GM12878 (cell line): ENCODE measurements around the gene CHEK1. TPM values are rescaled to one million over a fixed set of nuclear protein-coding genes. Genes with fewer than 3 reads are reported as not detected.

Experiments used
- ATAC-seq: fragments of 200-7000 bp; cut with Tn5 transposase; 3 replicates; pipeline ENCODE4 v1.9.1; 2020; ENCODE audit warnings: mild to moderate bottlenecking, moderate library complexity
- BruUV-seq: library from RNA; stranded (reverse); fragments of 400-500 nt; replicated peaks from 2 replicates; lab custom pipeline; 2021; lab: Mats Ljungman, UMichigan
- CTCF ChIA-PET: fragments of 300-600 bp; sonication (Branson Sonifier 250); formaldehyde crosslinking; extraction: SDS; loops from one replicate; lab custom pipeline; 2021; ENCODE audit warnings: inconsistent platforms; lab: Yijun Ruan, JAX
- POLR2A ChIA-PET: fragments of 350-600 bp; formaldehyde crosslinking; extraction: SDS; loops from one replicate; lab custom pipeline; 2021; ENCODE audit warnings: inconsistent platforms; lab: Charles Lee
- RAD21 ChIA-PET: fragments of 300-600 bp; sonication (Branson Sonifier 250); formaldehyde crosslinking; loops from one replicate; lab custom pipeline; 2023; ENCODE audit warnings: antibody characterized with exemption; ENCODE audit not compliant: unreplicated experiment; lab: Charles Lee
- SMC1A ChIA-PET: fragments of 300-600 bp; sonication (Branson Sonifier 250); formaldehyde crosslinking; loops from one replicate; lab custom pipeline; 2023; ENCODE audit not compliant: unreplicated experiment, uncharacterized antibody; lab: Charles Lee
- DNase-seq: peaks from one replicate; pipeline ENCODE4 v3.0.0-alpha.2; 2011; ENCODE audit warnings: low read depth, low spot score
- FAIRE-seq: peaks from 3 replicates; lab custom pipeline; 2011; peaks lifted over from hg19 to GRCh38; lab: Jason Lieb, UNC
- H2AFZ ChIP-seq: 2 replicates; pipeline ENCODE4 v1.6.0; 2011; ENCODE audit warnings: low read depth, low read length, control low read depth; ENCODE audit not compliant: control insufficient read depth
- H3K27ac ChIP-seq: 2 replicates; pipeline ENCODE4 v1.5.1; 2011; ENCODE audit warnings: control low read depth; ENCODE audit not compliant: control insufficient read depth, insufficient read depth
- H3K27me3 ChIP-seq, 2 experiments: replicated peaks in 1 of 2; 2 replicates each; pipeline versions ENCODE4 v1.6.0 to v1.6.1; 2011; ENCODE audit warnings: low read length in 1 of 2; ENCODE audit not compliant: control insufficient read depth in 2 of 2, insufficient read depth in 2 of 2
- H3K36me3 ChIP-seq, 2 experiments: 2 replicates each; pipeline ENCODE4 v1.5.1; 2011; ENCODE audit warnings: low read length in 1 of 2; ENCODE audit not compliant: control insufficient read depth in 2 of 2, insufficient read depth in 2 of 2
- H3K4me1 ChIP-seq: 2 replicates; pipeline ENCODE4 v1.6.1; 2011; ENCODE audit warnings: mild to moderate bottlenecking, low read length, moderate library complexity, mixed read lengths; ENCODE audit not compliant: control insufficient read depth, insufficient read depth
- H3K4me2 ChIP-seq: 2 replicates; pipeline ENCODE4 v1.6.0; 2011; ENCODE audit warnings: control low read depth; ENCODE audit not compliant: control insufficient read depth, insufficient read depth
- H3K4me3 ChIP-seq: fragments of 200-600 bp; sonication (generic); 2 replicates; pipeline ENCODE4 v1.5.1; 2016
- H3K79me2 ChIP-seq: 2 replicates; pipeline ENCODE4 v1.6.0; 2011; ENCODE audit warnings: low read length; ENCODE audit not compliant: control insufficient read depth, insufficient read depth
- H3K9ac ChIP-seq: 2 replicates; pipeline ENCODE4 v1.8.0; 2011; ENCODE audit warnings: low read length, control low read depth, mixed read lengths; ENCODE audit not compliant: control insufficient read depth, insufficient read depth
- H3K9me3 ChIP-seq: replicated peaks from 3 replicates; pipeline ENCODE4 v1.5.1; 2011; ENCODE audit warnings: mild to moderate bottlenecking, low read length; ENCODE audit not compliant: control insufficient read depth, insufficient read depth
- H4K20me1 ChIP-seq: 2 replicates; pipeline ENCODE4 v1.6.0; 2011; ENCODE audit not compliant: control insufficient read depth, insufficient read depth
- BRCA1 ChIP-seq: IDR thresholded peaks from 2 replicates; pipeline ENCODE4 v1.6.1; 2011; ENCODE audit warnings: low read depth, low read length, improper control_type of control experiment
- CEBPB ChIP-seq, 2 experiments: fragments of 150-350 bp in 1 of 2; IDR thresholded peaks; 2 replicates each; pipeline ENCODE4 v1.6.1; 2012 to 2014; ENCODE audit warnings: low read depth in 2 of 2, low read length in 2 of 2, borderline replicate concordance in 1 of 2, inconsistent platforms in 1 of 2
- CHD2 ChIP-seq: IDR thresholded peaks from 2 replicates; pipeline ENCODE4 v1.6.1; 2011; ENCODE audit warnings: low read depth, low read length, improper control_type of control experiment, borderline replicate concordance
- ETV6 ChIP-seq, 2 experiments: fragments of 450-650 bp in 1 of 2; IDR thresholded peaks in 1 of 2; conservative IDR thresholded peaks in 1 of 2; 2 replicates each; pipeline ENCODE4 v1.6.1; 2014; ENCODE audit warnings: antibody characterized with exemption in 1 of 2, borderline replicate concordance in 1 of 2, low read depth in 1 of 2, mild to moderate bottlenecking in 1 of 2, moderate library complexity in 1 of 2
- FOXK2 ChIP-seq: fragments of 450-650 bp; IDR thresholded peaks from 2 replicates; pipeline ENCODE4 v1.6.1; 2017; ENCODE audit warnings: mild to moderate bottlenecking, moderate library complexity
- MTA2 ChIP-seq: fragments of 450-650 bp; IDR thresholded peaks from 2 replicates; pipeline ENCODE4 v1.6.1; 2016; ENCODE audit warnings: low read depth, mild to moderate bottlenecking, moderate library complexity
- PAX8 ChIP-seq: fragments of 450-650 bp; IDR thresholded peaks from 2 replicates; pipeline ENCODE4 v1.6.1; 2017; ENCODE audit warnings: mild to moderate bottlenecking, moderate library complexity
- PML ChIP-seq: IDR thresholded peaks from 2 replicates; pipeline ENCODE4 v1.6.1; 2012; ENCODE audit warnings: low read length, inconsistent platforms
- RAD51 ChIP-seq: fragments of 450-650 bp; IDR thresholded peaks from 2 replicates; pipeline ENCODE4 v1.6.1; 2016; ENCODE audit warnings: moderate library complexity, mild to moderate bottlenecking, inconsistent platforms
- RFX5 ChIP-seq: IDR thresholded peaks from 2 replicates; pipeline ENCODE4 v1.6.1; 2011; ENCODE audit warnings: low read depth, low read length, improper control_type of control experiment
- STAT1 ChIP-seq: fragments of 450-650 bp; conservative IDR thresholded peaks from 2 replicates; pipeline ENCODE4 v1.6.1; 2014; ENCODE audit warnings: antibody characterized with exemption, mild to moderate bottlenecking
- ZNF274 ChIP-seq: IDR thresholded peaks from one replicate; pipeline ENCODE4 v1.8.0; 2011; ENCODE audit not compliant: insufficient read length, insufficient read depth
- ZSCAN29 ChIP-seq: fragments of 450-650 bp; IDR thresholded peaks from 2 replicates; pipeline ENCODE4 v1.6.1; 2017; ENCODE audit warnings: mild to moderate bottlenecking, moderate library complexity
- WGBS: methylation state at CpG from one replicate; pipeline ENCODE4 v1.1.6; 2016; ENCODE audit warnings: low lambda C conversion rate; ENCODE audit not compliant: insufficient replicate concordance, insufficient coverage; ENCODE audit errors: missing lambda C conversion rate; 5-methylcytosine and 5-hydroxymethylcytosine counted together
- in situ Hi-C: fragments of 300-500 bp; cut with MboI; formaldehyde crosslinking; loops from 9 replicates; pipeline ENCODE4 v1.14.3; 2018; ENCODE audit warnings: mixed read lengths
- intact Hi-C: fragments of 100-400 bp; cut with micrococcal nuclease; formaldehyde crosslinking; loops from one replicate; pipeline ENCODE4 v1.14.2; 2022; ENCODE audit not compliant: unreplicated experiment
- polyA plus RNA-seq, 11 experiments: library from polyadenylated mRNA; depleted of rRNA in 4 of 11; unstranded in 6 of 11; stranded (reverse) in 5 of 11; fragments of >200 nt; fragmentation: Nextera tagmentation in 4 of 11; fragmentation: Illumina TruSeq in 1 of 11; extraction: Ambion mirVana in 4 of 11; extraction: Trizol in 1 of 11; gene quantifications; 1 replicate in 1 of 11; 2 replicates in 10 of 11; pipeline versions ENCODE4 v1.2.1 to v1.2.3, GENCODE V29; 2011 to 2016; ENCODE audit warnings: inconsistent platforms in 2 of 11, missing spikeins in 2 of 11, low read depth in 1 of 11
- total RNA-seq, 4 experiments: library from RNA; depleted of rRNA in 3 of 4; stranded (reverse); fragments of >200 nt in 3 of 4; fragmentation: Illumina TruSeq in 1 of 4; extraction: Trizol in 1 of 4; gene quantifications; 2 replicates each; pipeline versions ENCODE4 v1.2.1 to v1.2.3, GENCODE V29; 2013 to 2021
- TF ChIP-seq, protein P1 (sequence below): fragments of 150-350 bp; IDR thresholded peaks from 2 replicates; pipeline ENCODE4 v1.6.1; 2016; ENCODE audit warnings: low read depth, low read length

CHEK1 gene
- total and polyA plus RNA-seq, 10 of the 15 experiments (the other 5 are each of a cell fraction or from before 2014, with no cell fraction given), result 42.1 to 72.9 (median 65.6) TPM

DNA sequence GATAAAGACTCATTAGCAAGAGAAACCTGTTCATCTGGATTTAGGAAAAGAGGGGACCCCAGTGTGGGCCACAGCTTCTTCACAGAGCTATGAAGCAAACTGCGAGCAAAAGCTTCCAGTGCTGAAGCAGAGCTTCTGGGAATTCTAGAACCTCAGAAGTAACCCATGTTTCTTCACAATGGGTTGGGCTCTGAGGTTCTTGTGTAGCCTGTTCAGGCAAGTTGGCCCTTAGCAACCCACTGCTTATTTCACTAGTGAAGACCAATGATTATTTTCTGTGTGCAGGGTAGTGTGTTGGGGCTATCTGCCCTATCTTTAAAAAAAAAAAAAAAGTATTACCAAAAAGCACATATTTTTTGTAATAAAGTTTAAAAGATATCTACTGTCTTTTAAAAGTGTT is 55.8 kb downstream of the CHEK1 start, which contains the start of gene ACRV1:
Gene ACRV1 (minus strand): TSS at position 101 of the 400 bp plus-strand sequence. CDS start 67 bp downstream, at position 34.
- Histone ChIP-seq H3K4me1 (no peaks in the 10 kb centered on the region), H3K36me3 (peaks cover 5 to 10% of the 10 kb centered on the region in 2 experiments), H3K27me3 (no peaks in the 10 kb centered on the region), H3K9ac (no peak within 1 kb of the TSS), H3K9me3 (no peaks in the 10 kb centered on the region), H3K79me2 (no peaks in the 10 kb centered on the region), H3K27ac (no peak within 1 kb of the TSS), H3K4me2 (no peak within 1 kb of the TSS), H2AFZ (no peak within 1 kb of the TSS), H4K20me1 (no peaks in the 10 kb centered on the region), H3K4me3 (no peak within 1 kb of the TSS)
- WGBS, result 93% methylated on average over 1 of the region's 1 CpG
- in situ Hi-C loops, result no loop called here
- ChIA-PET POLR2A (no interaction called here), CTCF (interaction anchor here (0.8 to 1.4 kb wide), 4 partner anchors 9 to 258 kb away, joined by 3 to 4 read pairs (median 4); no protein-coding TSS in a partner anchor), SMC1A (no interaction called here), RAD21 (no interaction called here)
- FAIRE-seq, result no peak
- intact Hi-C loops, result no loop called here
- DNase-seq, result no peak
- no peak for ATAC-seq
- TF ChIP-seq CEBPB (IDR thresholded peaks at IDR 0.05; ENCODE audit: borderline replicate concordance in 1 of 2, low read depth in 2 of 2, low read length in 2 of 2) (no peak), PAX8 (no peak), RAD51 (no peak), CHD2 (no peak), ZNF274 (no peak), BRCA1 (no peak), FOXK2 (no peak), STAT1 (no peak), PML (no peak), MTA2 (no peak), ZSCAN29 (no peak), RFX5 (no peak), ETV6 (conservative IDR thresholded peaks at IDR 0.05 in 1 of 2, IDR thresholded peaks at IDR 0.05 in 1 of 2; ENCODE audit: borderline replicate concordance in 1 of 2, low read depth in 1 of 2) (no peak)
- TF ChIP-seq, protein P1, sequence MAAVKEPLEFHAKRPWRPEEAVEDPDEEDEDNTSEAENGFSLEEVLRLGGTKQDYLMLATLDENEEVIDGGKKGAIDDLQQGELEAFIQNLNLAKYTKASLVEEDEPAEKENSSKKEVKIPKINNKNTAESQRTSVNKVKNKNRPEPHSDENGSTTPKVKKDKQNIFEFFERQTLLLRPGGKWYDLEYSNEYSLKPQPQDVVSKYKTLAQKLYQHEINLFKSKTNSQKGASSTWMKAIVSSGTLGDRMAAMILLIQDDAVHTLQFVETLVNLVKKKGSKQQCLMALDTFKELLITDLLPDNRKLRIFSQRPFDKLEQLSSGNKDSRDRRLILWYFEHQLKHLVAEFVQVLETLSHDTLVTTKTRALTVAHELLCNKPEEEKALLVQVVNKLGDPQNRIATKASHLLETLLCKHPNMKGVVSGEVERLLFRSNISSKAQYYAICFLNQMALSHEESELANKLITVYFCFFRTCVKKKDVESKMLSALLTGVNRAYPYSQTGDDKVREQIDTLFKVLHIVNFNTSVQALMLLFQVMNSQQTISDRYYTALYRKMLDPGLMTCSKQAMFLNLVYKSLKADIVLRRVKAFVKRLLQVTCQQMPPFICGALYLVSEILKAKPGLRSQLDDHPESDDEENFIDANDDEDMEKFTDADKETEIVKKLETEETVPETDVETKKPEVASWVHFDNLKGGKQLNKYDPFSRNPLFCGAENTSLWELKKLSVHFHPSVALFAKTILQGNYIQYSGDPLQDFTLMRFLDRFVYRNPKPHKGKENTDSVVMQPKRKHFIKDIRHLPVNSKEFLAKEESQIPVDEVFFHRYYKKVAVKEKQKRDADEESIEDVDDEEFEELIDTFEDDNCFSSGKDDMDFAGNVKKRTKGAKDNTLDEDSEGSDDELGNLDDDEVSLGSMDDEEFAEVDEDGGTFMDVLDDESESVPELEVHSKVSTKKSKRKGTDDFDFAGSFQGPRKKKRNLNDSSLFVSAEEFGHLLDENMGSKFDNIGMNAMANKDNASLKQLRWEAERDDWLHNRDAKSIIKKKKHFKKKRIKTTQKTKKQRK, result no peak
- no TSS peak for BruUV-seq
